ENCODE data around the gene DCAF10.

Gene DCAF10

GRCh38 chr9:37811906-37812476 is 11.4 kb downstream of the DCAF10 start:
- DNase-seq (ENCODE audit: low spot score) = no peak
- H3K27me3 ChIP-seq (ENCODE audit: control insufficient read depth in 3 of 3, insufficient read depth in 3 of 3, low read depth in 1 of 3, low read length in 3 of 3) = no peaks in the 10 kb centered on the region
- no peak overlapping the region for H3K4ac ChIP-seq (ENCODE audit: low read length)
- H3K9me3 ChIP-seq (replicated peaks in 1 of 2; ENCODE audit: control insufficient read depth in 2 of 2, insufficient read depth in 1 of 2, low read depth in 1 of 2, low read length in 2 of 2) = no peaks in the 10 kb centered on the region
- H3K79me1 ChIP-seq (ENCODE audit: low read depth, low read length) = no peaks in the 10 kb centered on the region
- H4K8ac ChIP-seq (ENCODE audit: low read depth, low read length) = no peak overlapping the region
- no peak overlapping the region for H2AFZ ChIP-seq (ENCODE audit: low read length)
- no peak overlapping the region for H3K27ac ChIP-seq (replicated peaks; ENCODE audit: low read length)
- WGBS, 2 donors (ENCODE audit: extremely low coverage in 2 of 2, insufficient read length in 2 of 2, insufficient replicate concordance in 1 of 2) = no CpG with 5 or more reads among the region's 6 CpGs
- H2BK5ac ChIP-seq (ENCODE audit: low read length) = no peak overlapping the region
- no peak overlapping the region for H2AK5ac ChIP-seq (ENCODE audit: low read depth, low read length)
- H3K18ac ChIP-seq (ENCODE audit: low read length) = no peak overlapping the region
- H3K4me2 ChIP-seq (ENCODE audit: insufficient read depth, low read length, poor library complexity, severe bottlenecking) = no peak overlapping the region
- no peak overlapping the region for H3K14ac ChIP-seq (ENCODE audit: low read length)
- H2BK120ac ChIP-seq (ENCODE audit: low read depth, low read length) = no peak overlapping the region
- peaks cover 0 to 21% of the 10 kb centered on the region in 2 donors for H3K36me3 ChIP-seq (replicated peaks in 1 of 2; ENCODE audit: control insufficient read depth in 2 of 2, insufficient read depth in 2 of 2, low read length in 2 of 2)
- H4K91ac ChIP-seq (ENCODE audit: low read depth, low read length, poor library complexity) = no peak overlapping the region
- H2BK15ac ChIP-seq (ENCODE audit: low read length) = no peak overlapping the region
- H2BK12ac ChIP-seq (ENCODE audit: low read length) = no peak overlapping the region
- H3K23ac ChIP-seq (ENCODE audit: low read depth, low read length, poor library complexity) = no peak overlapping the region
- no peak overlapping the region for H3K4me3 ChIP-seq (ENCODE audit: low read length in 2 of 2)
- no peaks in the 10 kb centered on the region for H3K4me1 ChIP-seq (ENCODE audit: control insufficient read depth in 2 of 2, insufficient read depth in 1 of 2, low read depth in 1 of 2, low read length in 2 of 2)
- no peak overlapping the region for H3K9ac ChIP-seq (ENCODE audit: low read depth, low read length, poor library complexity)

- no peak overlapping the region for H3K18ac ChIP-seq (ENCODE audit: low read length)
- no peak overlapping the region for H2BK5ac ChIP-seq (ENCODE audit: low read length)
- no peak for DNase-seq (ENCODE audit: low spot score)
- no peaks in the 10 kb centered on the region for H3K27me3 ChIP-seq (ENCODE audit: control insufficient read depth in 3 of 3, insufficient read depth in 3 of 3, low read depth in 1 of 3, low read length in 3 of 3)
- H2AK5ac ChIP-seq (ENCODE audit: low read depth, low read length) = no peak overlapping the region
- no peak overlapping the region for H2AFZ ChIP-seq (ENCODE audit: low read length)
- no peak overlapping the region for H3K14ac ChIP-seq (ENCODE audit: low read length)
- no peak overlapping the region for H3K4ac ChIP-seq (ENCODE audit: low read length)
- peaks cover 0 to 18% of the 10 kb centered on the region in 2 donors for H3K36me3 ChIP-seq (replicated peaks in 1 of 2; ENCODE audit: control insufficient read depth in 2 of 2, insufficient read depth in 2 of 2, low read length in 2 of 2)
- H3K79me1 ChIP-seq (ENCODE audit: low read depth, low read length) = no peaks in the 10 kb centered on the region
- no peaks in the 10 kb centered on the region for H3K9me3 ChIP-seq (replicated peaks in 1 of 2; ENCODE audit: control insufficient read depth in 2 of 2, insufficient read depth in 1 of 2, low read depth in 1 of 2, low read length in 2 of 2)
- no peaks in the 10 kb centered on the region for H3K4me1 ChIP-seq (ENCODE audit: control insufficient read depth in 2 of 2, insufficient read depth in 1 of 2, low read depth in 1 of 2, low read length in 2 of 2)
- WGBS, 2 donors (ENCODE audit: extremely low coverage in 2 of 2, insufficient read length in 2 of 2, insufficient replicate concordance in 1 of 2) = no CpG with 5 or more reads among the region's 5 CpGs
- no peak overlapping the region for H3K9ac ChIP-seq (ENCODE audit: low read depth, low read length, poor library complexity)
- H4K91ac ChIP-seq (ENCODE audit: low read depth, low read length, poor library complexity) = no peak overlapping the region
- H2BK15ac ChIP-seq (ENCODE audit: low read length) = no peak overlapping the region
- no peak overlapping the region for H3K27ac ChIP-seq (replicated peaks; ENCODE audit: low read length)
- no peak overlapping the region for H2BK120ac ChIP-seq (ENCODE audit: low read depth, low read length)
- no peak overlapping the region for H3K4me3 ChIP-seq (ENCODE audit: low read length in 2 of 2)
- no peak overlapping the region for H2BK12ac ChIP-seq (ENCODE audit: low read length)
- H3K4me2 ChIP-seq (ENCODE audit: insufficient read depth, low read length, poor library complexity, severe bottlenecking) = no peak overlapping the region
- no peak overlapping the region for H4K8ac ChIP-seq (ENCODE audit: low read depth, low read length)
- H3K23ac ChIP-seq (ENCODE audit: low read depth, low read length, poor library complexity) = no peak overlapping the region
These were observed 12.3 kb downstream of the DCAF10 start for GRCh38 chr9:37812773-37813379.

- Histone ChIP-seq H2BK12ac (ENCODE audit: low read length) (no peak overlapping the region), H2BK120ac (ENCODE audit: low read depth, low read length) (no peak overlapping the region), H3K36me3 (replicated peaks in 1 of 2; ENCODE audit: control insufficient read depth in 2 of 2, insufficient read depth in 2 of 2, low read length in 2 of 2) (peaks cover 2 to 48% of the 10 kb centered on the region in 2 donors), H3K4me1 (ENCODE audit: control insufficient read depth in 2 of 2, insufficient read depth in 1 of 2, low read depth in 1 of 2, low read length in 2 of 2) (no peaks in the 10 kb centered on the region), H3K4me3 (ENCODE audit: low read length in 2 of 2) (no peak overlapping the region), H3K4ac (ENCODE audit: low read length) (no peak overlapping the region), H2BK5ac (ENCODE audit: low read length) (no peak overlapping the region), H3K4me2 (ENCODE audit: insufficient read depth, low read length, poor library complexity, severe bottlenecking) (no peak overlapping the region), H3K27me3 (ENCODE audit: control insufficient read depth in 3 of 3, insufficient read depth in 3 of 3, low read depth in 1 of 3, low read length in 3 of 3) (no peaks in the 10 kb centered on the region), H3K27ac (replicated peaks; ENCODE audit: low read length) (no peak overlapping the region), H2AK5ac (ENCODE audit: low read depth, low read length) (no peak overlapping the region), H3K9me3 (replicated peaks in 1 of 2; ENCODE audit: control insufficient read depth in 2 of 2, insufficient read depth in 1 of 2, low read depth in 1 of 2, low read length in 2 of 2) (no peaks in the 10 kb centered on the region), H3K79me1 (ENCODE audit: low read depth, low read length) (no peaks in the 10 kb centered on the region), H4K91ac (ENCODE audit: low read depth, low read length, poor library complexity) (no peak overlapping the region), H2BK15ac (ENCODE audit: low read length) (no peak overlapping the region), H3K9ac (ENCODE audit: low read depth, low read length, poor library complexity) (no peak overlapping the region), H4K8ac (ENCODE audit: low read depth, low read length) (no peak overlapping the region), H3K14ac (ENCODE audit: low read length) (no peak overlapping the region), H3K23ac (ENCODE audit: low read depth, low read length, poor library complexity) (no peak overlapping the region), H2AFZ (ENCODE audit: low read length) (no peak overlapping the region), H3K18ac (ENCODE audit: low read length) (no peak overlapping the region)
- no peak for DNase-seq (ENCODE audit: low spot score)
- no CpG with 5 or more reads among the region's 2 CpGs for WGBS, 2 donors (ENCODE audit: extremely low coverage in 2 of 2, insufficient read length in 2 of 2, insufficient replicate concordance in 1 of 2)
These were observed 18.3 kb downstream of the DCAF10 start for GRCh38 chr9:37818849-37819248.

DNA sequence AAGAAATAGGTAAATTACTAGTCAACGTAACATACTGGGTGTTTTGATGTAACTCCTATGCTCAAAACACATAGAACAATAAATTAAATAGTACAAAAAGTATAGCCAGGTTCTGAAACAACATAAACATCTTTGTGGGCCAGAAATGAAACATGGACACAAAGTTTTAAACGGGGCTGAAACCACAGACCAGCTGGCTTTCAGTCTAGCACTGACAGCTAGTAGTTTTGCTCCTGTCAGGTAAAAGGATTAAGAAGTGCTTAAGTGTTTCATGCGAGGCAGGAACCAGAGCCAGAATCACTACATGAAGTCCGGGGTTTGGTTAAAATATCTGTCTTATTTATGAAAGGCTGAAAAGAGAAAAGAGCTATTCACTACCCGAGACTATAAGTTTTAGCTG is 19.5 kb downstream of the DCAF10 start:
- no peak overlapping the region for H3K4me3 ChIP-seq (ENCODE audit: low read length in 2 of 2)

More for the DNA sequence above, 19.5 kb downstream of the DCAF10 start:
- no peak overlapping the region for H2BK15ac ChIP-seq (ENCODE audit: low read length)
- no peak overlapping the region for H2BK5ac ChIP-seq (ENCODE audit: low read length)
- WGBS, 2 donors (ENCODE audit: extremely low coverage in 2 of 2, insufficient read length in 2 of 2, insufficient replicate concordance in 1 of 2) = no CpG with 5 or more reads among the region's 5 CpGs
- no peak overlapping the region for H2BK120ac ChIP-seq (ENCODE audit: low read depth, low read length)
- no peak overlapping the region for H4K91ac ChIP-seq (ENCODE audit: low read depth, low read length, poor library complexity)
- no peak overlapping the region for H2AK5ac ChIP-seq (ENCODE audit: low read depth, low read length)
- no peak overlapping the region for H3K18ac ChIP-seq (ENCODE audit: low read length)
- no peaks in the 10 kb centered on the region for H3K4me1 ChIP-seq (ENCODE audit: control insufficient read depth in 2 of 2, insufficient read depth in 1 of 2, low read depth in 1 of 2, low read length in 2 of 2)
- no peaks in the 10 kb centered on the region for H3K79me1 ChIP-seq (ENCODE audit: low read depth, low read length)
- H3K27ac ChIP-seq (replicated peaks; ENCODE audit: low read length) = no peak overlapping the region
- H3K9ac ChIP-seq (ENCODE audit: low read depth, low read length, poor library complexity) = no peak overlapping the region
- no peak overlapping the region for H3K4ac ChIP-seq (ENCODE audit: low read length)
- no peak overlapping the region for H2AFZ ChIP-seq (ENCODE audit: low read length)
- H3K4me2 ChIP-seq (ENCODE audit: insufficient read depth, low read length, poor library complexity, severe bottlenecking) = no peak overlapping the region
- no peaks in the 10 kb centered on the region for H3K27me3 ChIP-seq (ENCODE audit: control insufficient read depth in 3 of 3, insufficient read depth in 3 of 3, low read depth in 1 of 3, low read length in 3 of 3)
- DNase-seq (ENCODE audit: low spot score) = no peak
- H3K36me3 ChIP-seq (replicated peaks in 1 of 2; ENCODE audit: control insufficient read depth in 2 of 2, insufficient read depth in 2 of 2, low read length in 2 of 2) = peaks cover 5 to 61% of the 10 kb centered on the region in 2 donors
- H3K9me3 ChIP-seq (replicated peaks in 1 of 2; ENCODE audit: control insufficient read depth in 2 of 2, insufficient read depth in 1 of 2, low read depth in 1 of 2, low read length in 2 of 2) = no peaks in the 10 kb centered on the region
- H3K14ac ChIP-seq (ENCODE audit: low read length) = no peak overlapping the region
- no peak overlapping the region for H4K8ac ChIP-seq (ENCODE audit: low read depth, low read length)
- no peak overlapping the region for H2BK12ac ChIP-seq (ENCODE audit: low read length)
- no peak overlapping the region for H3K23ac ChIP-seq (ENCODE audit: low read depth, low read length, poor library complexity)

Measured in neuronal stem cell (in vitro differentiated cells).